GM13977 (cell line): ENCODE measurements around the gene CXCL10.
A peak's percentile ranks its signal among the peaks of the same experiment; 100 is the strongest.

Source experiments
- DNase-seq: peaks from one replicate; pipeline ENCODE4 v3.0.0; 2012; ENCODE audit warnings: low spot score
- CTCF ChIP-seq: IDR thresholded peaks from 2 replicates; pipeline ENCODE4 v1.5.1; 2012; ENCODE audit warnings: mild to moderate bottlenecking, control low read depth; ENCODE audit not compliant: insufficient read depth; ENCODE audit errors: extremely low read depth, missing control alignments
- in situ Hi-C: fragments of 300-500 bp; cut with MboI; formaldehyde crosslinking; loops from one replicate; pipeline ENCODE4 v1.12.0; 2022; ENCODE audit warnings: low sequenced_read_pairs, low pct_unique_long_range_greater_than_20kb, mixed read lengths, inconsistent platforms; ENCODE audit not compliant: unreplicated experiment

CXCL10 gene

GRCh38 chr4:76023389-76023788 is at the start of gene CXCL10:
CXCL10 (minus strand) TSS chr4:76023497; CDS start chr4:76023431, 66 bp downstream.
- in situ Hi-C loops: no loop called here
- TF ChIP-seq CTCF: no peak
- no peak for DNase-seq

- in situ Hi-C loops: loop anchor here (25.0 kb wide), 1 partner anchor 160 kb away; the partner anchor contains the start of gene PPEF2
- TF ChIP-seq CTCF: no peak
- DNase-seq: no peak
Observed at GRCh38 chr4:76072760-76073159, 49.5 kb upstream of the CXCL10 start.

- in situ Hi-C loops: loop anchor here (5.0 to 25.0 kb wide), 2 partner anchors 70 to 155 kb away; partner anchors contain the start of gene PPEF2
- TF ChIP-seq CTCF: peak; percentile 86
- DNase-seq: peak; percentile 71
Observed at GRCh38 chr4:76067652-76068286, 44.5 kb upstream of the CXCL10 start.

- in situ Hi-C loops: loop anchor here (5.0 to 25.0 kb wide), 2 partner anchors 69 to 154 kb away; partner anchors contain the start of gene PPEF2
- no peak for TF ChIP-seq CTCF
Observed at GRCh38 chr4:76066546-76066945, 43.2 kb upstream of the CXCL10 start.

GRCh38 chr4:76061982-76062381 is 38.7 kb upstream of the CXCL10 start:
- TF ChIP-seq CTCF: no peak
- DNase-seq: peak; percentile 43
- in situ Hi-C loops: loop anchor here (25.0 kb wide), 1 partner anchor 150 kb away; the partner anchor contains the start of gene PPEF2

More at GRCh38 chr4:76066546-76066945, 43.2 kb upstream of the CXCL10 start:
- no peak for DNase-seq

GRCh38 chr4:76061421-76061820 is 38.1 kb upstream of the CXCL10 start:
- DNase-seq: no peak
- in situ Hi-C loops: loop anchor here (25.0 kb wide), 1 partner anchor 149 kb away; the partner anchor contains the start of gene PPEF2
- no peak for TF ChIP-seq CTCF
